Heart left ventricle (tissue), 16 donors: ENCODE measurements around the gene ANKRD29. TPM values are rescaled to one million over a fixed set of nuclear protein-coding genes. Genes with fewer than 3 reads are reported as not detected.

ENCODE experiments used
- ATAC-seq, 4 donors: fragments of 200-7000 bp; cut with Tn5 transposase; one replicate each; pipeline ENCODE4 v1.9.1; 2020 to 2022; ENCODE audit warnings: moderate library complexity in 4 of 4, mild to moderate bottlenecking in 3 of 4, moderate number of reproducible peaks in 1 of 4
- DNase-seq, 5 donors: peaks; one replicate each; pipeline ENCODE4 v3.0.0-alpha.2; 2020
- H3K27ac ChIP-seq, 12 donors: fragments of 200-600 bp; sonication (generic) in 4 of 12; one replicate each; pipeline versions ENCODE4 v1.5.0 to v1.8.0; 2016 to 2022; ENCODE audit warnings: mild to moderate bottlenecking in 2 of 12
- H3K27me3 ChIP-seq, 9 donors: fragments of 200-600 bp; sonication (generic) in 2 of 9; one replicate each; pipeline versions ENCODE4 v1.5.1 to v1.8.0; 2016 to 2022; ENCODE audit warnings: mild to moderate bottlenecking in 3 of 9
- H3K36me3 ChIP-seq, 9 donors: fragments of 200-600 bp; sonication (generic) in 2 of 9; one replicate each; pipeline versions ENCODE4 v1.5.0 to v1.8.0; 2018 to 2022; ENCODE audit warnings: mild to moderate bottlenecking in 2 of 9
- H3K4me1 ChIP-seq, 12 donors: fragments of 200-600 bp; sonication (generic) in 4 of 12; one replicate each; pipeline versions ENCODE4 v1.5.0 to v1.8.0; 2016 to 2022; ENCODE audit warnings: mild to moderate bottlenecking in 3 of 12
- H3K4me3 ChIP-seq, 12 donors: fragments of 200-600 bp; sonication (generic) in 4 of 12; one replicate each; pipeline versions ENCODE4 v1.5.0 to v1.8.0; 2017 to 2022; ENCODE audit warnings: mild to moderate bottlenecking in 9 of 12, moderate library complexity in 4 of 12
- H3K9me3 ChIP-seq, 12 donors: fragments of 200-600 bp; sonication (generic) in 4 of 12; one replicate each; pipeline versions ENCODE4 v1.5.0 to v1.8.0; 2016 to 2022; ENCODE audit warnings: mild to moderate bottlenecking in 1 of 12
- CTCF ChIP-seq, 12 donors: fragments of 200-600 bp; sonication (generic) in 4 of 12; IDR thresholded peaks; one replicate each; pipeline versions ENCODE4 v1.5.0 to v1.8.0; 2018 to 2022; ENCODE audit warnings: antibody characterized with exemption in 12 of 12, mild to moderate bottlenecking in 5 of 12
- POLR2A ChIP-seq, 2 donors: fragments of 450-650 bp; IDR thresholded peaks; one replicate each; pipeline ENCODE4 v1.6.1; 2017; ENCODE audit warnings: antibody characterized with exemption in 2 of 2, mild to moderate bottlenecking in 2 of 2, moderate library complexity in 2 of 2
- WGBS, 4 donors: extraction: QIAGEN DNeasy Blood & Tissue Kit in 2 of 4; methylation state at CpG; one replicate each; pipeline versions ENCODE4 v1.1.5 to v1.1.7; 2013 to 2018; 5-methylcytosine and 5-hydroxymethylcytosine counted together
- intact Hi-C, 10 donors: fragments of 100-400 bp; cut with DNase I; formaldehyde crosslinking; loops; one replicate each; pipeline versions ENCODE4 v1.11.1 to v1.14.2; 2022
- polyA plus RNA-seq, 2 donors: library from polyadenylated mRNA; stranded (reverse); fragments of 200-250 nt; gene quantifications; one replicate each; pipeline ENCODE4 v1.2.3, GENCODE V29; 2013
- total RNA-seq, 9 donors: library from RNA; depleted of rRNA in 2 of 9; stranded (reverse); fragments of >200 nt in 2 of 9; fragmentation: NEBNext Ultra II Directional in 3 of 9; extraction: Animal tissue kit (Norgen Biotek cat#: 25700) in 3 of 9; gene quantifications; one replicate each; pipeline versions ENCODE4 v1.1.0 to v1.2.4, GENCODE V29; 2016 to 2023
- donor health status: ischemic (EF 13 %, LVEDD 7.1; RV severe dilation, severe dysfunction).
- donor health status: healthy with polysubstance abuse.
- donor health status: DM: no; HTN: yes; CAD: no.
- donor health status: DM: no; HTN: no; CAD: no.
- donor health status: ischemic (EF 25% LVEDD 6.9; RV normal size, moderate dysfunction).
- donor health status: ischemic (EF 25% LVEDD 5.7; RV mildly dilated, moderate dysfunction).
- donor health status: healthy.
- donor health status: DM: yes; HTN: yes; CAD: no.
- donor health status: ischemic (EF 35%, LVEDD 5.7; RV mildly dilated, moderate dysfunction).
- donor health status: nonischemic (EF 11% LVEDD 7.7; RV severe dilation, severe dysfunction).
- donor health status: DM: yes; HTN: yes; CAD: no.
- donor health status: PGD.
- donor health status: ischemic (EF 29% LVEDD 5.4; RV normal size, mild dysfunction).
- donor health status: nonischemic (EF 23%, LVEDD 6.1; RV moderate dilation, normal function).

Gene ANKRD29
- total and polyA plus RNA-seq, 11 donors = 1.7 to 7.1 (median 4.9) TPM

DNA sequence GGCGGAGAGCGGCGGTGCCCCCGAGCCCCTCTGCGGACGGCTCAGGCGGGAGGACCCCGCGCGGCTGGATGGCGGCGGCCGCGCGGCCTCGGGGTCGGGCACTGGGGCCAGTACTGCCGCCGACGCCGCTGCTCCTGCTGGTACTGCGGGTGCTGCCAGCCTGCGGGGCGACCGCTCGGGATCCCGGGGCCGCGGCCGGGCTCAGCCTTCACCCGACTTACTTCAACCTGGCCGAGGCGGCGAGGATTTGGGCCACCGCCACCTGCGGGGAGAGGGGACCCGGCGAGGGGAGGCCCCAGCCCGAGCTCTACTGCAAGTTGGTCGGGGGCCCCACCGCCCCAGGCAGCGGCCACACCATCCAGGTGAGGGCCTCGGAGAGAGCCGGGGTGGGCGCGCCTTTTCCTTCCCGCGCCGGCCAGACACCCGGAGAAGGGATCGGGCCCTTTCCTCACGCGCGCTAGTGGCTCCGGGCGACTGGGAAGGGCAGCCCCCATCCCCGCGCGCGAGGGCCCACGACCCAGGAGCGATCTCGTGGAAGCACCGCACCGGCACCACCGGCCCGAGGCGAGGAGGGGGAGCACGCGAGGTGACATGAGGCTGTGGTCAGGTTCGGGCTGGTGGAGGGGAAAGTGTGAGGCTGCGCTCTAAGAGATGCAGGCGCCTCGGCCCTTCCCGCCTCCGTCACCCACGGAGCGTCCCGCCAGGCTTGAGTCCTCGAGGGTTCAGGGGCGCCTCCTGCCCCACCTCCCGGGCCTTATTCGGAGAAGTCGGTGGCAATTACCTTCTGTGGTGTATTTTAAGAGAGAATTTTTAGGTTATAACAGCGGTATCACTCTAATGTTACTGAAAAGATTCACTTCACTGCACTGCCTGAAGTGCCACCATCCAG, 27.1 kb upstream of the ANKRD29 start:
- ATAC-seq (peak in 3 of 4 donors; percentile 14 to 27 (median 26)), DNase-seq (peak in 3 of 5 donors; percentile 13 to 68 (median 26))
- H3K27me3 ChIP-seq = peaks cover 0 to 46% (median 0%) of the 10 kb centered on the region in 9 donors
- intact Hi-C loops = loop anchor here in 1 of 10 donors (5.0 kb wide), 1 partner anchor 68 kb away; no protein-coding TSS in a partner anchor
- no peak for TF ChIP-seq POLR2A (IDR thresholded peaks at IDR 0.05)
- peak in 2 of 12 donors; percentile 4 to 5 for TF ChIP-seq CTCF (IDR thresholded peaks at IDR 0.05)
- H3K4me1 ChIP-seq = peaks cover 0 to 20% (median 7%) of the 10 kb centered on the region in 12 donors
- peak overlapping the region in 7 of 12 donors; percentile 15 to 68 (median 53) for H3K27ac ChIP-seq
- no peaks in the 10 kb centered on the region for H3K9me3 ChIP-seq
- no peaks in the 10 kb centered on the region for H3K36me3 ChIP-seq
- peak overlapping the region; percentile 39 to 86 (median 71) for H3K4me3 ChIP-seq
- 2 to 3% (median 3%) methylated on average over 18 to 85 of the region's 85 CpGs for WGBS, 4 donors

DNA sequence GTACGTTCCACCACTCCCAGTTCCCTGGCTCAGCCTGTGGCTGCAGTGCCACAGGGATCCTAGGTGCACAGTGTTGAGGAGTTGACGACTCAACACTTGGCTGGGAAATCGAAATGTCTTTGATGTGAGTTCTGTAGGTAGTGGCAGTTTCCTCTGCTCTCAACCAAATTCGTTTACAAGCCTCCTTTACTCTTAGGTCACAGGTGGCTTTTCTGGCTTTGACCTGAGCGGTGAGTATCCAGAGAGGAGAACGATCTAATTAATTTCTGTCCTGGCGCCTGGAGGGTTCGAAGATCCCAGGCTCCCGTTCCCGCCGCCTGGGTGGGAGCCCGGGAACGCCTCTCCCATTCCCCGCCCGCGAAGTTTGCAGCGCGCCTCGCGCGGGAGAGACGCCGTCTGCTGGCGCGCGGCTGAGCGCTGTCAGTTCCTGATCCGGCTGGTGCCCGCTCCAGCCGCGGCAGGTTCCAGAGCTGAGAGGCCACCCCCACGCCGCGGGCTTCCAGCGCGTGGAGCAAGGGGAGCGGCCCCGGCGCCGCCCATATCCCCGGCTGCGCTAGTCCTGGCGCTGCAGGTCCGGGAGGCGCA, 26.4 kb upstream of the ANKRD29 start, which contains the start of gene LAMA3:
Gene LAMA3, plus strand, starts transcription at position 423 of the 585 bp plus-strand sequence. CDS start 231 bp downstream, outside the sequence.
- DNase-seq (peak; percentile 63 to 80 (median 68)), ATAC-seq (peak; percentile 74 to 93 (median 91))
- Histone ChIP-seq H3K4me1 (peaks cover 0 to 24% (median 10%) of the 10 kb centered on the region in 12 donors), H3K27me3 (peaks cover 0 to 46% (median 0%) of the 10 kb centered on the region in 9 donors), H3K27ac (peak within 1 kb of the TSS in 7 of 12 donors; percentile 15 to 68 (median 53)), H3K36me3 (no peaks in the 10 kb centered on the region), H3K9me3 (no peaks in the 10 kb centered on the region), H3K4me3 (peak within 1 kb of the TSS; percentile 39 to 86 (median 71))
- intact Hi-C loops = loop anchor here in 1 of 10 donors (5.0 kb wide), 1 partner anchor 67 kb away; no protein-coding TSS in a partner anchor
- WGBS, 4 donors = 0 to 1% (median 1%) methylated on average over 14 to 45 of the region's 45 CpGs
- peak in 1 of 2 donors; percentile 16 for TF ChIP-seq POLR2A (IDR thresholded peaks at IDR 0.05)
- TF ChIP-seq CTCF (IDR thresholded peaks at IDR 0.05) = peak in 9 of 12 donors; percentile 11 to 59 (median 32)

- 61 to 69% (median 63%) methylated on average over 5 of the region's 5 CpGs for WGBS, 4 donors
- DNase-seq = no peak
- H3K27me3 ChIP-seq = peaks cover 0 to 46% (median 0%) of the 10 kb centered on the region in 9 donors
- H3K9me3 ChIP-seq = no peaks in the 10 kb centered on the region
- peak overlapping the region in 11 of 12 donors; percentile 39 to 86 (median 72) for H3K4me3 ChIP-seq
- H3K36me3 ChIP-seq = no peaks in the 10 kb centered on the region
- intact Hi-C loops = loop anchor here in 1 of 10 donors (5.0 kb wide), 1 partner anchor 66 kb away; no protein-coding TSS in a partner anchor
- TF ChIP-seq POLR2A (IDR thresholded peaks at IDR 0.05) = no peak
- no peak for TF ChIP-seq CTCF (IDR thresholded peaks at IDR 0.05)
- H3K27ac ChIP-seq = peak overlapping the region in 1 of 12 donors; percentile 68
- no peak for ATAC-seq
- H3K4me1 ChIP-seq = peaks cover 0 to 24% (median 10%) of the 10 kb centered on the region in 12 donors
Observed at GRCh38 chr18:23688528-23688927, 25.8 kb upstream of the ANKRD29 start.
